ENCODE data around the gene CDO1.
A peak's percentile ranks its signal among the peaks of the same experiment; 100 is the strongest.
"Not testable (repeated sequence)": the region's sequence is repeated elsewhere in the genome, so short reads cannot be mapped to it uniquely, and the experiment has no call there.

Gene CDO1

GRCh38 chr5:115829913-115830312 lies 13.5 kb upstream of the CDO1 start:
- DNase-seq (ENCODE audit: low read depth) = no peak

- no peak for DNase-seq (ENCODE audit: low read depth)
Measured at GRCh38 chr5:115825948-115826347, 9.5 kb upstream of the CDO1 start.

- not testable (repeated sequence) for DNase-seq (ENCODE audit: low read depth)
Measured at GRCh38 chr5:115824983-115825382, 8.5 kb upstream of the CDO1 start.

GRCh38 chr5:115820846-115821245 lies 4.4 kb upstream of the CDO1 start:
- DNase-seq (ENCODE audit: low read depth) = no peak

GRCh38 chr5:115818821-115819220 lies 2.4 kb upstream of the CDO1 start:
- DNase-seq (ENCODE audit: low read depth) = no peak

GRCh38 chr5:115817386-115817785 lies 927 bp upstream of the CDO1 start:
- no peak for DNase-seq (ENCODE audit: low read depth)

GRCh38 chr5:115815693-115816225 lies 700 bp downstream of the CDO1 start:
- no peak for DNase-seq (ENCODE audit: low read depth)

GRCh38 chr5:115815006-115815692 lies 1.3 kb downstream of the CDO1 start:
- no peak for DNase-seq (ENCODE audit: low read depth)

- no peak for DNase-seq (ENCODE audit: low read depth)
Measured at GRCh38 chr5:115813719-115814118, 2.7 kb downstream of the CDO1 start.

GRCh38 chr5:115812372-115812771 lies 4.1 kb downstream of the CDO1 start:
- no peak for DNase-seq (ENCODE audit: low read depth)

- no peak for DNase-seq (ENCODE audit: low read depth)
Measured at GRCh38 chr5:115811406-115811805, 5.1 kb downstream of the CDO1 start.

GRCh38 chr5:115810761-115811160 lies 5.7 kb downstream of the CDO1 start:
- peak; percentile 87 for DNase-seq (ENCODE audit: low read depth)

GRCh38 chr5:115809946-115810345 lies 6.5 kb downstream of the CDO1 start:
- DNase-seq (ENCODE audit: low read depth) = no peak

- DNase-seq (ENCODE audit: low read depth) = not testable (repeated sequence)
Measured at GRCh38 chr5:115808066-115808465, 8.4 kb downstream of the CDO1 start.

GRCh38 chr5:115807654-115808052 lies 8.8 kb downstream of the CDO1 start:
- no peak for DNase-seq (ENCODE audit: low read depth)

GRCh38 chr5:115806986-115807653 lies 9.3 kb downstream of the CDO1 start:
- no peak for DNase-seq (ENCODE audit: low read depth)

GRCh38 chr5:115801984-115802383 lies 14.5 kb downstream of the CDO1 start:
- DNase-seq (ENCODE audit: low read depth) = no peak

GRCh38 chr5:115801152-115801551 lies 15.3 kb downstream of the CDO1 start:
- DNase-seq (ENCODE audit: low read depth) = no peak

GRCh38 chr5:115800108-115800507 lies 16.4 kb downstream of the CDO1 start:
- no peak for DNase-seq (ENCODE audit: low read depth)

- DNase-seq (ENCODE audit: low read depth) = no peak
Measured at GRCh38 chr5:115798252-115798651, 18.2 kb downstream of the CDO1 start.

- no peak for DNase-seq (ENCODE audit: low read depth)
Measured at GRCh38 chr5:115796656-115797055, 19.8 kb downstream of the CDO1 start.

- DNase-seq (ENCODE audit: low read depth) = no peak
Measured at GRCh38 chr5:115795700-115796099, 20.8 kb downstream of the CDO1 start.

GRCh38 chr5:115788440-115788839 lies 28.0 kb downstream of the CDO1 start:
- DNase-seq (ENCODE audit: low read depth) = no peak

- no peak for DNase-seq (ENCODE audit: low read depth)
Measured at GRCh38 chr5:115787426-115787825, 29.0 kb downstream of the CDO1 start.

All from fibroblast of gingiva (primary cell).